Endometrial microvascular endothelial cells (primary cell): ENCODE measurements around the gene PKN3. TPM values are rescaled to one million over a fixed set of nuclear protein-coding genes. Genes with fewer than 3 reads are reported as not detected.

ENCODE experiments used
- in situ Hi-C: cut with HindIII; loops from 2 replicates; pipeline ENCODE4 v1.10.0; 2017; ENCODE audit warnings: low sequenced_read_pairs, low pct_unique_long_range_greater_than_20kb; ENCODE audit errors: inconsistent ontology term
- total RNA-seq: library from RNA; depleted of rRNA; stranded (reverse); fragments of >200 nt; gene quantifications from one replicate; pipeline ENCODE4 v1.2.3, GENCODE V29; 2015; ENCODE audit errors: inconsistent ontology term

PKN3 gene
- total RNA-seq, 1 donor from 2014 or later = 33.1 TPM

DNA sequence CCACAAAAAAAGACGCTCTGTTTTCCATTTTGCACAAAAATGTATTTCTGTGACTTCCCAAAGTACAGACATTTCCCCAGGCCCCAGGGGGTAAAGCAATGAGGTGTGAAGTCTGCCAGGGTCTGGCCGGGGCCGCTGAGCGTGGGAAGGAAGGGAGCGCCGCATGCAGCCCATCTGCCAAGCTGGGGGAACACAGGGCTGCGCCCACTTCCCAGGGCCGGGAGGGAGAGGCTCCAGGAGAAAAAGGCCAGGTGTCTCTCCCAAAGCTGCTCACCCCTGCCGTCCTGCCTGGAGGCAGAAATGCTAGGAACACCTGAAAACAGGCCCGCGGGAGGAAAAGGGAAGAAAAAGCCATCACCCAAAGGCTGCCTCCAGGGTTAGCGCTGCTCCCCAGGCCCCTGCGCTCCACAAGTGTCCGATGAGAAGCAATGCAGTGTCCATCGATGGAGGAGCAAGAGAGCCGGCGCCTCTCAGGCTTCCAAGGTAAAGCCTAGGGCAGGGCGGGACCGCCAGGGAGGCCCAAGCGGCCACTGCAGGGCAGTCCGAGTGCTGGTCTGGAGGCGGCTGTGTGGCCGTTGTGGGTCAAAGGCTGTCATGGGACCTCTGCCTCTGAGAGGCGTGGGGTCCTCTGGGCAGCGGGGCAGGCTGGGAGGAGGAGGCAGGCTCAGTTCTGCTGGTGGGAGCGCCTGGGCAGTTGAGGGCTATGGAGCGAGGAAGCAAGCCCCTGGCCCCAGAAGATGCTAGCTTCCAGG is 27.6 kb downstream of the PKN3 start:
- in situ Hi-C loops = no loop called here

DNA sequence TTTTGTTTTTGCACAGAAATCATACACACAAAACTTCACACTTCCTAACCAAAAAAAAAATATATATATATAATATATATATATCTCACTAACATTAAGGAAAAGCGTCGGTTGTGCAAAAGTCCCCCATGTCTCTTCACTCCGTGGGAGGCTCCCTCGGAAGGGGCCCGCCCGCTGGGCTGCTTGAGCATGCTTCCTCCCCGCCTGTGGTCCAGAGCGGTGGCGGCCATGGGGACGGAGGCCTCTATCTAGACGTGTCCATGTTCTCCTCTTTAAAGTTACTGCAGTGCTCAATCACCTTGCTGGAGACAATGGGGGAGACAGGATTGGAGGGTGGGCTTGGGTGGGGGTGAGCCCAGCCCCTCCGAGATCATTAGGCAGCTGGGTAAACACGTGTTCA is 28.8 kb downstream of the PKN3 start:
- in situ Hi-C loops = no loop called here

DNA sequence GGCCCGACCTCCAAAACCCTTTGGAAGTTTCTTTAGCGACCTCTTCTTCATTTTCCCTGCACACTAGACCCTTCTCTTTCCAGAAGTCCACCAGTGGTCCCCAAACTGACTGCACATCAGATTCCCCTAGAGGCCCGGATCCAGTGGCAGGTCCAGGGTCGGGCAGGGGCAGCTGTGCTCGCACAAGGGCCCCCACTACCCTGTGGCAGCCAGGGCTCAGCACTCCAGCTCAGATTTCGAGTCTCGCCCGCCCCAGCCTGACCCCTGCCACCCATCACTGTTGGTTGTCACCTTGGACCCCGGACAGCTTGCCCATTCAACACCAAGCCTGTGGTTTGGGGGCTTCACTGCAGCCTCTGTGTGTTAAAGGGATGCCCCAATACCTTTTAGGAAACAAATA is 29.4 kb downstream of the PKN3 start:
- in situ Hi-C loops = no loop called here

DNA sequence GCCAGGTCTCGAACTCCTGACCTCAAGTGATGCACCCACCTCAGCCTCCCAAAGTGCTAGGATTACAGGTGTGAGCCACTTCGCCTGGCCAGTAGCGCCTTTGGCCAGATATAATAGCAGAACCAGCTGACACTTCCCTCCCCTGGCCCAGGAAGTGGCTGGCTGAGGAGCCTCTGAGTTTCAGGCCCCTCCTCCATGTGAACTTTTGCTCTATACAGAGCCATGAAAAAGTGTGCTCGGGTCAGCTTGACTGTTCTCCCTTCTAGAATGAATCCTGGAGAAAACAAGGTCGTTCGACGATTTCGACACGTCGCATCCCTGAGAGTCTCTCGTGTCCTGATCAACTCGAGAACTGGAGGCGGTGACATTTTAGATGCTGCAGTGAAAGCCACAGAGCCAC is 30.3 kb downstream of the PKN3 start:
- in situ Hi-C loops = no loop called here

DNA sequence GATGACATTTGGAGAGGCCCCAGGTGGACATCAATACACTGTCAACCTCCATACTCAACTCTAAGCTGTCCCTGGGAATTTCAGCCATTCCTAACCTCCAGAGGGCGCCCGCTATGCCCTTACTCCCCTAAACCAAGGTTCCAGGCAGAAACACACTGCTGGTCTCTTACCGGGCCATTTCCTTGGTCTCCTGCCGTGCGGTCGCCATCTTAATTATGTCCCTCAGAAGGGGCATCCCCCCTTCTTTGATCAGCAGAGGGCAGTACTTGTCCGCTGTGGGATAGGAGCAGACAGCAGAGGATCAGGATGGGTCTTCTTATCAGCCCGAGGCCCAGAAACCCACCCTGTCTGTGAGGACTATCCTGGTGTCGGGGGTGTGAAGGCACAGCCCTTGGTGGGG is 31.0 kb downstream of the PKN3 start:
- in situ Hi-C loops = no loop called here

DNA sequence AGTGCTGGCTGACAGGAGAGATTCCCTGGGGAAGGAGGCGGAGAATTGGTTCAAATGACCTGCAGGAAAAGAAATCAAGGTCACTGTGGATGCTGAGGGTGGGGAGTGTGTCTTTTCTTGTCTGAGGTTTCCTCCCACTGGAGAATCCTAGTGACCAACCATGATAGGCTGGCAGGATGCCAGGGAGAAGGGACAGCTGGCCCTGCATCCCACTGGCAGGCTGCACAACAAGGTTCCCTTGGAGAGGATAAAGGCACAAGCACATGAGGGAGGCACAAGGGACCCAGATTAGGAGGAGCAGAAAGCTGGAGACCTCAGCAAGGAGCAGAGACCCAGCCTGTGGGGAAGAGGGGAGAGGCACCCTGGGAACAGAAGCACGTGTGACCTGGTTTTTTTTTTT is 33.1 kb downstream of the PKN3 start:
- in situ Hi-C loops = no loop called here

DNA sequence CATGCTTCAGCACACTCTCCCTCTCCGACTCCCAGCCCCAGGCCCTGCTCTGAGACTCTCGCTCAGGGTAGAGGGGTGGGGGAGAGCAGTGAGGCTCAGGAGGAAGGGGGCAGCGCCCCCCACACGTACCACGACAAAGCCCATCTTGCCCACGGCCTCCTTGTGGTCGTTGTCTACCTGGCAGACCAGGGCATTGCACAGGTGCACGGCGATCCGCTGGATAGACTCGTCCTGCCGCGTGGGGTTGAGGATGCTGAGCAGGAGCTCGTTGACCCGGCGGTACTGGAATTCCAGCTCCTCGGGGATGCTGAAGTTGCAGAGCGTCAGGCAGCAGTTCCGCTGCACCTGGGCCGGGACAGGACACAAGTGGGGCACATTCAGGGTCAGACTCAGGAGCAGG is 40.1 kb downstream of the PKN3 start:
- in situ Hi-C loops = no loop called here

DNA sequence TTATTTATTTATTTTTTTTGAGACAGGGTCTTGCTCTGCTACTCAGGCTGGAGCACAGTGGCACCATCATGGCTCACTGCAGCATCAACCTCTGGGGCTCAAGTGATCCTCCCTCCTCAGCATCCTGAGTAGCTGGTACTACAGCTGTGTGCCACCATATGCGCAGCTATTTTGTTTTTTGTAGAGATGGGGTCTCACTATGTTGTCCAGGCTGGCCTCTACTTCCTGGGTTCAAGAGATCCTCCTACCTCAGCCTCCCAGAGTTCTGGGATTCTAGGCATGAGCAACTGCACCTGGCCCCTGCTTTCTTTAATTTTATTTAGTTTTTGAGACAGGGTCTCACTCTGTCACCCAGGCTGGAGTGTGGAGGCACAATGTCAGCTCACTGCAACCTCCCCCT is 41.1 kb downstream of the PKN3 start:
- in situ Hi-C loops = no loop called here

DNA sequence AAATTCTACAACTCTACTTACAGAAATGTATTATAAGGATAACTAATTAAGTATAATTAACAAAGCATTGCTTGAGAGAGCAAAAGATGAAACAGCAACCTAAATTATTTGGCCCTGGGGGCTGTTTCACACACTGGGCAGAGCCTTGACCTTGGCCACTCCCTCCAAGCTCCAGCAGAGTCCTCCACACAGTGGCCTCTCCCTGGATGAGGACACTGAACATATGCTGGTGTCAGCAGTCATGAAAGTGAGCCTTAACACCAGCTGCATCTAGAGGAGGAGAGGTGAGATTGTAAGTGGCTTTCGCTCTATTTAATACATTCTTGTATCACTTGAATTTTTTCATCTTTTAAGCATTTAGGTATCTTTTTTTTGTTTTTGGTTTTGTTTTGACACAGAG is 44.9 kb downstream of the PKN3 start:
- in situ Hi-C loops = no loop called here

DNA sequence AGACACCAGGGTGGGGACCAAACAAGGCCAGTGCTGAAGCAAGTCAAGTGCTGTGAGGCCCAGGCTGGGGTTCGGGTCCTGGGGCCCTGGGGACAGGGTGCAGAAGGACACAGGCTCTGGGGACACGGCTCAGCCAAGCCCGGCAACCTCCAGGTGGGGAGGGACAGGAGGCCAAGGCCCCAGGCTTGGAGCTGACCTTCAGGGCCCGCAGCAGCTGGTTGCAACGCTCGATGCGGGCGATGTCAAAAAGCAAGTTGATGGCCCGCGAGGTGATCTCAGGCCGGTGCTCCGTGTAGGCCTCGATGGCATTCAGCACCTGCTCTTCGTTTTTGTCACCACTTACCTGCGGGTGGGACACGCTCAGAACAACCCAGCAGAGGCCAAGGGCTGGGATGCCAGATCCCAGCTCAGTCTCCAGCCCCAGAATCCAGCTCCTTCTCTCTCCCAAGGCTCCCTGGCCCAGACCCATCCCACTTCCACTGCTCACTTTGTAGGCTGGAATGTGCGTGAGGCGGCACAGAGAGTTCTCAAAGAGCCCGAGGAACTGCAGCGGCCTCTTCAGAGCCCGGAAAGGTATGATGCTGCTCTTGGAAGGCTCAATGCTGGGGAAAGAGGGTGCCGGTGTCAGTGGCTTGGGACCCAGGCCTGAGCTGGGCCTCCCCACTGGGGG is 48.8 kb downstream of the PKN3 start:
- in situ Hi-C loops = no loop called here

DNA sequence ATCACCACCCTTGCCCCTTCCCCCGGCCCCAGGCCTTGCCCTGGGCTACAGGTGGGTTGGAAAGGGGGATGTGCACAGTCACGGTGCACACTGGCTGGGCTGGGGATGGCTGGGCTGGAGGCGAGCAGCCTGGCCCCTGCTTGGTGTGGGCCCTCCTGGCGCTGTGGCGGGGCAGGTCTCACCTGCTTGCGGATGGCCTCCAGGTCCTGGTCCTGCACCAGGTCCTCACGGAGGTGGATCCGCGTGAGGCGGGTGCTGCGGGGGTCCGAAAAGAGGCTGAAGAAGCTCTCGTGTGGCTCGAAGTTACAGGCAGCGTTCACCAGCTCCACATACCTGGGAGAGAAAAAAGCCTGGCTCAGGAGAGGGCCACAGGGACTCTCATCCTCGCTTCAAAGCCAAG is 51.3 kb downstream of the PKN3 start:
- in situ Hi-C loops = no loop called here

DNA sequence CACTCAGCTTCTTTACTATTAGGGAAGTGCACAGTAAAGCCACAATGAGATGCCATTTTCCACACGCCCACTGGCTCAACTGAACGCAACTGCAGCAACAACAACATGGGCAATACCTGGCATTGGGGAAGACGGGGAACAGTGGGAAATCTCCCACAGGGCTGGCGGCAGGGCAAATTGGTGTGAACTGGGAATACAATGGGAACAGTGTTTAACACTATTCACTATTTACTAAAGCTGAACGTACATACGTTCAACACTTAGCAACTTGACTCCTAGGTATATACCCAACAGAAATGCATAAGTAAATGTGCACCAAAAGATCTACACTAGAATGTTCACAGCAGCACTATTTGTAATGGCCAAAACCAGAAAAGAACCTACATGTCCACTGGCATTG is 55.3 kb downstream of the PKN3 start:
- in situ Hi-C loops = no loop called here

DNA sequence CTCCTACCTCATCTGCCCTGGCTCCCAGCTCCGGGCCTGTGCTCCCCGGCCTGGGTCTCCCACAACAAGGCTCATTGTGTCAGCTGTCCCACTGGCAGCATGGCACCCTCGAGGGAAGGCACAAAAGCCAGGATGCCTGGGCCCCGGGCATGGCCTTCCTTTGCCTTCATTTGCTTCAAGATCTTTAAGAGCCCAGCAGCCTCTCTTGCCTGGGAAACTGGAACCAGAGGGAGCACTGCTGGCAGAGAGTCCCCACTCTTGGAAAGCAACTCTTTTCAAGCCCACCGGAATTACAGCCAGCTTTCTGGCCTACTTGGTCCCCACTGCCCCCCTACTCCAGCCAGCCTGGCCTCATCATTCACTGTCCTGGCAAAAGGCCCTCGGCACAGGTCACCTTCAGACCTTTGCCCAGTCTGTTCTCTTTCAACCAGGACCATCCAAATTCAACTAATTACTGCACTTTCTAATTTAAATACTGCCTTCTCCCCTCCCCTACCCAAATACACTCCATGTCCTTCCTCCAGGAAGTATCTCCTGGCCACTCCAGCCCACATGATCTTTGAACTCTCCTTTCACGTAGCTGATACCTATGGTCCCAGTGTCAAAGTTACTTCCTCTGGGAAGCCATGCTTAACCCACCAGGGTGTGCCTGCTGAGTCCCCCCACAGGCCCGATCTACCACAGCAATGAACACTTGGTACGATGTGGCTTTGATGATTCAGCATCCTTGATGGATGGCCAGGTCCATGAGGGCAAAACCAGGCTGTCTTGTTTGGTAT is 60.6 kb downstream of the PKN3 start:
- in situ Hi-C loops = no loop called here

DNA sequence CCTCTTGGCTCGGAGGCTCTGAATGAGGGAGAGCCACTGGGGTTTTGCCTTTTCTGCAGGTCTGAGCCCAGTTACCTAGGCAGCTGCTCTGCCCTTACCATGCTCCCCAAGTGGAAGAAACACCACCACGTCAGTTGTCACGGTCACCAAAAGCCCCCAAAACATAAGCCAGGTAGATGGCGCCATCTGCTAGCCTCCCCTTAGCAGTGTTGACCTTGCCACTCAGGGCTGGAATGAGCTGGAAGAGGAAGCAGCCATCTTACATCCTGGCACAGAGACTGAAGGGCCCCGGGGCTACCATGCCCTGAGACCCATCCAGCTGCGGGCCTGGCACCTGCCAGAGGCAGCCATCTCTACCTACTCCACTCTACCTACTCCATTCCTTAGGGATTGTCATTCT is 62.1 kb downstream of the PKN3 start:
- in situ Hi-C loops = no loop called here

DNA sequence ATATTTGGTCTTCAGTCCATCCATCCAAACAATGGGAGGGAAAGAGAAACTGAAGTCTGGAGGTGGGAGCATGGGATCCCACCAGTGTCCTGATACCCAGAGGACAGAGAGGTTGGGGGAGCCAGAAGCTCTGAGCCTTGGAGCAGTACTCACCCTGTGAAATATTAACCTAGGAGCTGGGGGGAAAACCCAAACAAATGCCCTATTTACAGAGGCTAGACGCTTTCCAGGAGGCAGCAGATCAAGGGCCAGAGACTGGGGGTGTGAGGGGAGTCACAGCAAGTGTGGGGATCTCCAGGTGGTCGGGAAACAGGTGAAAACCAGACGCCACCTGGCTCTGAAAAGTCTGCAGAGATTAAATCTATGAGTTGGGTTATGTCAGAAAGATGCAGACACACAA is 63.2 kb downstream of the PKN3 start:
- in situ Hi-C loops = no loop called here

DNA sequence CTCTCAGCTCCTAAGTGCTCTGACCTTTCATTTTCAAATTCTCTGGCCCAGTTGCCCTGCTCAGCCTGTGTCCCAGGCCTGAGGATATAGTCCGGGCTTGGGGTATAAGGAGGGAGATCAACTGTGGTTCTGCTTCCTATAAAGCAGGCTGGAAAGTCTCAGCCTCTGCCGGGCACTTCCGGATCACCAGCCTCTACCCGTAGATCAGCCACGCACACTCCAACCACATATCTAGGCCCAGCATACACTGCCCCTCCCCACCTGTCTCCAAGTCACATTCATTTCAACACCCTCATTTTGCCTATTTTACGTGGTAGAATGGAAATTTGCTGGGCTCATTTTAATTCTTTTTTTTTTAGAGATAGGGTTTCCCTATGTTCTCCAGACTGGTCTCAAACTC is 66.3 kb downstream of the PKN3 start:
- in situ Hi-C loops = no loop called here
